ENCODE data around the gene OR1L6. TPM values are rescaled to one million over a fixed set of nuclear protein-coding genes. Genes with fewer than 3 reads are reported as not detected.

The OR1L6 gene
- not detected in 2 replicates for total RNA-seq

GRCh38 chr9:122742003-122742402, at the start of gene OR1L6:
Gene OR1L6 (plus strand): TSS chr9:122742303. CDS start chr9:122749848, 7,545 bp downstream.

GRCh38 chr9:122723690-122724089, 18.4 kb upstream of the OR1L6 start, which contains the start of gene OR1L4:
Gene OR1L4 (plus strand): TSS chr9:122723990. CDS start chr9:122723990, 0 bp downstream.

DNA sequence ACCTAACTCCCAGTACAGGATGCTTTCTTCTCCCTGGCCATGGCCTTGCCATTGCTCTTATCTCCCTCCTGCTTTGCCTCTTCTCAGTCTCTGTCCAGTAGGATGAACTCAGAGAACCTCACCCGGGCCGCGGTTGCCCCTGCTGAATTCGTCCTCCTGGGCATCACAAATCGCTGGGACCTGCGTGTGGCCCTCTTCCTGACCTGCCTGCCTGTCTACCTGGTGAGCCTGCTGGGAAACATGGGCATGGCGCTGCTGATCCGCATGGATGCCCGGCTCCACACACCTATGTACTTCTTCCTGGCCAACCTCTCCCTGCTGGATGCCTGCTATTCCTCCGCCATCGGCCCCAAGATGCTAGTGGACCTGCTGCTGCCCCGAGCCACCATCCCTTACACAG, 46.7 kb downstream of the OR1L6 start, which contains the start of gene OR5C1:
Gene OR5C1 (plus strand): TSS at position 103 of the 400 bp plus-strand sequence. CDS start 0 bp downstream, at position 103.

Other genes starting within 250 kb of the OR1L6 start
- 0.19 TPM in 1 of 2 replicates, not detected in the other for gene OR1J2, start 231.5 kb upstream of the OR1L6 start, total RNA-seq
- gene OR1J4, start 223.2 kb upstream of the OR1L6 start, total RNA-seq = not detected in 2 replicates
- gene OR1N1, start 215.0 kb upstream of the OR1L6 start, total RNA-seq = not detected in 2 replicates
- not detected in 2 replicates for gene OR1N2, start 189.2 kb upstream of the OR1L6 start, total RNA-seq
- 0.65 and 0.76 TPM in 2 replicates for gene OR1L8, start 158.9 kb upstream of the OR1L6 start, total RNA-seq
- not detected in 2 replicates for gene OR1Q1, start 127.6 kb upstream of the OR1L6 start, total RNA-seq
- 0.38 and 0.65 TPM in 2 replicates for gene OR1B1, start 84.7 kb upstream of the OR1L6 start, total RNA-seq
- not detected in 2 replicates for gene OR1L1, start 80.6 kb upstream of the OR1L6 start, total RNA-seq
- gene OR1L3, start 67.2 kb upstream of the OR1L6 start, total RNA-seq = not detected in 2 replicates
- gene OR1L4, start 18.3 kb upstream of the OR1L6 start, total RNA-seq = not detected in 2 replicates
- not detected in 2 replicates for gene OR5C1, start 46.6 kb downstream of the OR1L6 start, total RNA-seq
- gene OR1K1, start 57.8 kb downstream of the OR1L6 start, total RNA-seq = not detected in 2 replicates
- gene PDCL, start 86.3 kb downstream of the OR1L6 start, total RNA-seq = 55.6 and 59.1 TPM in 2 replicates
- gene RC3H2, start 163.1 kb downstream of the OR1L6 start, total RNA-seq = 86.9 and 88.0 TPM in 2 replicates
- gene ZBTB6, start 171.0 kb downstream of the OR1L6 start, total RNA-seq = 11.4 and 13.1 TPM in 2 replicates
- 4.7 and 5.6 TPM in 2 replicates for gene ZBTB26, start 189.2 kb downstream of the OR1L6 start, total RNA-seq
- 44.5 and 47.7 TPM in 2 replicates for gene RABGAP1, start 198.7 kb downstream of the OR1L6 start, total RNA-seq

Measured in vein endothelial cell (primary cell).